HG03460 (cell line): Measurements from ENCODE around the gene CRKL.
"Not testable (repeated sequence)": the region's sequence is repeated elsewhere in the genome, so short reads cannot be mapped to it uniquely, and the experiment has no call there.

Source experiments
- ATAC-seq: cut with Tn5 transposase; IDR thresholded peaks from one replicate; pipeline ENCODE4 v1.9.1; 2021; ENCODE audit not compliant: unreplicated experiment

The CRKL gene

GRCh38 chr22:20965888-20966855 is 49.0 kb downstream of the CRKL start:
- no peak for ATAC-seq

- no peak for ATAC-seq
Observed at GRCh38 chr22:20966883-20967696, 49.9 kb downstream of the CRKL start, which contains the start of gene AIFM3. Gene AIFM3 (plus strand): TSS chr22:20967255. CDS start chr22:20967945, 690 bp downstream.

GRCh38 chr22:20967697-20968211 is 50.5 kb downstream of the CRKL start:
- ATAC-seq: no peak

GRCh38 chr22:20968281-20968977 is 51.2 kb downstream of the CRKL start:
- ATAC-seq: no peak

- no peak for ATAC-seq
Observed at GRCh38 chr22:20970939-20971657, 53.9 kb downstream of the CRKL start.

- ATAC-seq: not testable (repeated sequence)
Observed at GRCh38 chr22:20972014-20972694, 54.9 kb downstream of the CRKL start.

GRCh38 chr22:20972933-20973577 is 55.8 kb downstream of the CRKL start:
- ATAC-seq: no peak

GRCh38 chr22:20973634-20974286 is 56.6 kb downstream of the CRKL start:
- ATAC-seq: no peak

- no peak for ATAC-seq
Observed at GRCh38 chr22:20974336-20974955, 57.2 kb downstream of the CRKL start.

- no peak for ATAC-seq
Observed at GRCh38 chr22:20975541-20976290, 58.5 kb downstream of the CRKL start.

- ATAC-seq: no peak
Observed at GRCh38 chr22:20976291-20976877, 59.2 kb downstream of the CRKL start.

GRCh38 chr22:20977019-20977418 is 59.8 kb downstream of the CRKL start:
- no peak for ATAC-seq

- no peak for ATAC-seq
Observed at GRCh38 chr22:20977516-20978170, 60.4 kb downstream of the CRKL start.

- ATAC-seq: no peak
Observed at GRCh38 chr22:20978419-20978818, 61.2 kb downstream of the CRKL start.

GRCh38 chr22:20979243-20979809 is 62.1 kb downstream of the CRKL start:
- ATAC-seq: no peak

- ATAC-seq: no peak
Observed at GRCh38 chr22:20979940-20980453, 62.8 kb downstream of the CRKL start.
